ENCODE measurements around the gene MAFB. TPM values are rescaled to one million over a fixed set of nuclear protein-coding genes. Genes with fewer than 3 reads are reported as not detected.

Gene MAFB
- total RNA-seq, 1 experiment from 2014 or later = 0.88 TPM

- H3K4me1 Mint-ChIP-seq (ENCODE audit: low read depth, unreplicated experiment) = no peaks in the 10 kb centered on the region
- H3K4me3 Mint-ChIP-seq (ENCODE audit: unreplicated experiment) = no peak overlapping the region
- no peaks in the 10 kb centered on the region for H3K9me3 ChIP-seq
- H3K27me3 Mint-ChIP-seq (ENCODE audit: insufficient read depth, unreplicated experiment) = peaks cover 24% of the 10 kb centered on the region
- POLR2A ChIA-PET = no interaction called here
- no peaks in the 10 kb centered on the region for H3K9me3 Mint-ChIP-seq (ENCODE audit: unreplicated experiment)
- no peak overlapping the region for H3K4me3 ChIP-seq (ENCODE audit: low read depth, low read length)
- BruUV-seq (replicated peaks) = no TSS peak
- no peaks in the 10 kb centered on the region for H3K4me1 ChIP-seq
- H3K36me3 ChIP-seq (ENCODE audit: control insufficient read depth, insufficient read depth, low read length) = no peaks in the 10 kb centered on the region
- intact Hi-C loops (cut with micrococcal nuclease; ENCODE audit: unreplicated experiment) = no loop called here
- no peaks in the 10 kb centered on the region for H3K27me3 ChIP-seq (replicated peaks; ENCODE audit: control insufficient read depth, insufficient read depth, low read length)
- no peaks in the 10 kb centered on the region for H3K36me3 Mint-ChIP-seq (ENCODE audit: insufficient read depth, unreplicated experiment)
- no peak overlapping the region for H3K27ac Mint-ChIP-seq (ENCODE audit: unreplicated experiment)
- CTCF ChIA-PET = interaction anchor here (0.6 kb wide), 1 partner anchor 21 kb away, joined by 3 read pairs; no protein-coding TSS in a partner anchor
- DNase-seq = no peak
- TF ChIP-seq CTCF (IDR thresholded peaks at IDR 0.05; ENCODE audit: insufficient read depth in 1 of 2, low read depth in 1 of 2, low read length in 1 of 2, severe bottlenecking in 1 of 2, unreplicated experiment in 1 of 2) = peak; percentile 40 to 41
Measured at GRCh38 chr20:40728470-40728869, 39.4 kb upstream of the MAFB start.

GRCh38 chr20:40727960-40728359, 38.9 kb upstream of the MAFB start:
- CTCF ChIA-PET = no interaction called here

GRCh38 chr20:40726776-40727175, 37.7 kb upstream of the MAFB start:
- peaks cover 32% of the 10 kb centered on the region for H3K27me3 Mint-ChIP-seq (ENCODE audit: insufficient read depth, unreplicated experiment)
- H3K4me3 Mint-ChIP-seq (ENCODE audit: unreplicated experiment) = no peak overlapping the region
- DNase-seq = no peak
- no peaks in the 10 kb centered on the region for H3K4me1 ChIP-seq
- H3K4me1 Mint-ChIP-seq (ENCODE audit: low read depth, unreplicated experiment) = no peaks in the 10 kb centered on the region
- ChIA-PET CTCF (interaction anchor here (0.7 to 1.2 kb wide), 2 partner anchors 14 to 20 kb away, joined by 3 read pairs; no protein-coding TSS in a partner anchor), POLR2A (no interaction called here)
- H3K9me3 ChIP-seq = no peaks in the 10 kb centered on the region
- intact Hi-C loops (cut with micrococcal nuclease; ENCODE audit: unreplicated experiment) = no loop called here
- no peak overlapping the region for H3K27ac Mint-ChIP-seq (ENCODE audit: unreplicated experiment)
- TF ChIP-seq CTCF (IDR thresholded peaks at IDR 0.05; ENCODE audit: insufficient read depth in 1 of 2, low read depth in 1 of 2, low read length in 1 of 2, severe bottlenecking in 1 of 2, unreplicated experiment in 1 of 2) = no peak
- no peak overlapping the region for H3K4me3 ChIP-seq (ENCODE audit: low read depth, low read length)
- H3K36me3 ChIP-seq (ENCODE audit: control insufficient read depth, insufficient read depth, low read length) = no peaks in the 10 kb centered on the region
- H3K36me3 Mint-ChIP-seq (ENCODE audit: insufficient read depth, unreplicated experiment) = no peaks in the 10 kb centered on the region
- no peaks in the 10 kb centered on the region for H3K9me3 Mint-ChIP-seq (ENCODE audit: unreplicated experiment)
- H3K27me3 ChIP-seq (replicated peaks; ENCODE audit: control insufficient read depth, insufficient read depth, low read length) = no peaks in the 10 kb centered on the region; the same call in 1 of the 2 replicates
- no TSS peak for BruUV-seq (replicated peaks)

More at GRCh38 chr20:40727960-40728359, 38.9 kb upstream of the MAFB start:
- H3K36me3 Mint-ChIP-seq (ENCODE audit: insufficient read depth, unreplicated experiment) = no peaks in the 10 kb centered on the region
- H3K9me3 Mint-ChIP-seq (ENCODE audit: unreplicated experiment) = no peaks in the 10 kb centered on the region
- peaks cover 27% of the 10 kb centered on the region for H3K27me3 Mint-ChIP-seq (ENCODE audit: insufficient read depth, unreplicated experiment)
- no peak overlapping the region for H3K4me3 ChIP-seq (ENCODE audit: low read depth, low read length)
- no peak overlapping the region for H3K27ac Mint-ChIP-seq (ENCODE audit: unreplicated experiment)
- DNase-seq = no peak
- no peaks in the 10 kb centered on the region for H3K4me1 ChIP-seq
- intact Hi-C loops (cut with micrococcal nuclease; ENCODE audit: unreplicated experiment) = no loop called here
- H3K36me3 ChIP-seq (ENCODE audit: control insufficient read depth, insufficient read depth, low read length) = no peaks in the 10 kb centered on the region
- POLR2A ChIA-PET = no interaction called here
- no peaks in the 10 kb centered on the region for H3K9me3 ChIP-seq
- BruUV-seq (replicated peaks) = no TSS peak
- TF ChIP-seq CTCF (IDR thresholded peaks at IDR 0.05; ENCODE audit: insufficient read depth in 1 of 2, low read depth in 1 of 2, low read length in 1 of 2, severe bottlenecking in 1 of 2, unreplicated experiment in 1 of 2) = no peak
- no peak overlapping the region for H3K4me3 Mint-ChIP-seq (ENCODE audit: unreplicated experiment)
- no peaks in the 10 kb centered on the region; the same call in 1 of the 2 replicates for H3K27me3 ChIP-seq (replicated peaks; ENCODE audit: control insufficient read depth, insufficient read depth, low read length)
- no peaks in the 10 kb centered on the region for H3K4me1 Mint-ChIP-seq (ENCODE audit: low read depth, unreplicated experiment)

Data from Caco-2 (cell line).